CD14-positive monocyte (primary cell): ENCODE data around the gene PDE4B. TPM values are rescaled to one million over a fixed set of nuclear protein-coding genes. Genes with fewer than 3 reads are reported as not detected.

ENCODE experiments used
- DNase-seq, 3 donors: peaks; one replicate each; pipeline ENCODE4 v3.0.0-alpha.2; 2011 to 2022
- H2AFZ ChIP-seq: 2 replicates; pipeline ENCODE4 v1.6.0; 2012; ENCODE audit warnings: mild to moderate bottlenecking, low read depth, low read length, inconsistent platforms; ENCODE audit not compliant: insufficient read depth, poor library complexity, severe bottlenecking
- H3K27ac ChIP-seq, 2 donors: 1 replicate in 1 of 2; 2 replicates in 1 of 2; pipeline ENCODE4 v1.5.1; 2012 to 2013; ENCODE audit warnings: low read length in 2 of 2, control low read depth in 1 of 2, inconsistent platforms in 1 of 2, low read depth in 1 of 2, mild to moderate bottlenecking in 1 of 2
- H3K27me3 ChIP-seq, 2 donors: one replicate each; pipeline versions ENCODE4 v1.6.0 to v1.6.1; 2011 to 2013; ENCODE audit warnings: low read length in 2 of 2; ENCODE audit not compliant: control insufficient read depth in 2 of 2, insufficient read depth in 2 of 2
- H3K36me3 ChIP-seq, 2 donors: replicated peaks in 1 of 2; 1 replicate in 1 of 2; 2 replicates in 1 of 2; pipeline versions ENCODE4 v1.5.1 to v1.6.1; 2012 to 2013; ENCODE audit warnings: low read length in 2 of 2, control low read depth in 1 of 2, inconsistent platforms in 1 of 2, mild to moderate bottlenecking in 1 of 2; ENCODE audit not compliant: insufficient read depth in 2 of 2, control insufficient read depth in 1 of 2
- H3K4me1 ChIP-seq, 2 donors: 1 replicate in 1 of 2; 2 replicates in 1 of 2; pipeline versions ENCODE4 v1.5.1 to v1.6.1; 2012 to 2013; ENCODE audit warnings: low read length in 2 of 2, control low read depth in 1 of 2, inconsistent platforms in 1 of 2, mild to moderate bottlenecking in 1 of 2, moderate library complexity in 1 of 2; ENCODE audit not compliant: insufficient read depth in 2 of 2, control insufficient read depth in 1 of 2
- H3K4me2 ChIP-seq: replicated peaks from 2 replicates; pipeline ENCODE3; 2012; ENCODE audit warnings: low read length, moderate library complexity, mild to moderate bottlenecking; ENCODE audit not compliant: poor library complexity, severe bottlenecking; ENCODE audit errors: extremely low read depth
- H3K4me3 ChIP-seq, 3 experiments: fragments of 200-600 bp in 1 of 3; sonication (generic) in 1 of 3; replicated peaks in 1 of 3; 1 replicate in 2 of 3; 2 replicates in 1 of 3; pipeline ENCODE4 v1.5.1; 2011 to 2013; ENCODE audit warnings: low read length in 3 of 3, mild to moderate bottlenecking in 3 of 3, control low read depth in 2 of 3, low read depth in 2 of 3, inconsistent platforms in 1 of 3, moderate library complexity in 1 of 3
- H3K79me2 ChIP-seq: 2 replicates; pipeline ENCODE4 v1.6.0; 2012; ENCODE audit warnings: mild to moderate bottlenecking, control low read depth, inconsistent platforms, low read length, moderate library complexity; ENCODE audit not compliant: insufficient read depth
- H3K9ac ChIP-seq: 2 replicates; pipeline ENCODE4 v1.6.0; 2017; ENCODE audit warnings: low read length, mild to moderate bottlenecking; ENCODE audit not compliant: insufficient read depth, poor library complexity, severe bottlenecking
- H3K9me3 ChIP-seq, 2 donors: replicated peaks in 1 of 2; 1 replicate in 1 of 2; 2 replicates in 1 of 2; pipeline versions ENCODE4 v1.5.1 to v1.6.1; 2012 to 2013; ENCODE audit warnings: low read length in 2 of 2, control low read depth in 1 of 2; ENCODE audit not compliant: control insufficient read depth in 1 of 2, insufficient read depth in 1 of 2
- H4K20me1 ChIP-seq: 2 replicates; pipeline ENCODE4 v1.6.0; 2012; ENCODE audit warnings: mild to moderate bottlenecking, low read length, control low read depth, moderate library complexity; ENCODE audit not compliant: insufficient read depth
- H3K27ac Mint-ChIP-seq, 7 donors: one replicate each; pipeline ENCODE4 v1.8.0; 2020; ENCODE audit warnings: mild to moderate bottlenecking in 7 of 7, mixed read lengths in 7 of 7, moderate library complexity in 6 of 7, inconsistent platforms in 2 of 7
- H3K27me3 Mint-ChIP-seq, 3 donors: one replicate each; pipeline ENCODE4 v1.8.0; 2021 to 2022; ENCODE audit warnings: low read depth in 3 of 3, mild to moderate bottlenecking in 3 of 3, mixed read lengths in 3 of 3, moderate library complexity in 3 of 3, inconsistent platforms in 1 of 3
- H3K36me3 Mint-ChIP-seq, 2 donors: one replicate each; pipeline ENCODE4 v1.8.0; 2020; ENCODE audit warnings: mixed read lengths in 2 of 2, inconsistent platforms in 1 of 2, mild to moderate bottlenecking in 1 of 2
- H3K4me1 Mint-ChIP-seq: one replicate; pipeline ENCODE4 v1.8.0; 2020; ENCODE audit warnings: mild to moderate bottlenecking, mixed read lengths
- H3K4me3 Mint-ChIP-seq, 2 donors: one replicate each; pipeline ENCODE4 v1.8.0; 2020; ENCODE audit warnings: mild to moderate bottlenecking in 2 of 2, mixed read lengths in 2 of 2, moderate library complexity in 1 of 2
- H3K9me3 Mint-ChIP-seq, 7 donors: one replicate each; pipeline ENCODE4 v1.8.0; 2020 to 2022; ENCODE audit warnings: mixed read lengths in 7 of 7, mild to moderate bottlenecking in 6 of 7, moderate library complexity in 6 of 7, inconsistent platforms in 2 of 7
- CTCF ChIP-seq: fragments of 200-600 bp; IDR thresholded peaks from one replicate; pipeline ENCODE4 v1.8.0; 2022; ENCODE audit warnings: antibody characterized with exemption, mild to moderate bottlenecking
- intact Hi-C, 2 donors: fragments of 100-400 bp; cut with micrococcal nuclease; formaldehyde crosslinking; loops; one replicate each; pipeline versions ENCODE4 v1.15.0 to v1.15.1; 2023
- polyA plus RNA-seq, 3 donors: library from polyadenylated mRNA; depleted of rRNA in 1 of 3; unstranded in 2 of 3; stranded (reverse) in 1 of 3; fragments of 300-500 nt in 2 of 3; fragments of >200 nt in 1 of 3; fragmentation: Illumina TruSeq in 2 of 3; gene quantifications; 1 replicate in 2 of 3; 2 replicates in 1 of 3; pipeline ENCODE4 v1.2.3, GENCODE V29; 2012 to 2021

PDE4B gene
- polyA plus RNA-seq, 3 donors, result 17.2 to 52.8 (median 25.2) TPM

- Mint-ChIP-seq H3K27me3 (peaks cover 0 to 2% (median under 1%) of the 10 kb centered on the region in 3 donors), H3K4me1 (peaks cover 19% of the 10 kb centered on the region), H3K4me3 (peak overlapping the region in 1 of 2 donors; percentile 39)
These were observed 28.7 kb downstream of the PDE4B start for GRCh38 chr1:65821386-65821785.

GRCh38 chr1:65824103-65824502 lies 31.4 kb downstream of the PDE4B start:
- Mint-ChIP-seq H3K27me3 (peaks cover 0 to 3% (median 2%) of the 10 kb centered on the region in 3 donors), H3K4me1 (peaks cover 19% of the 10 kb centered on the region), H3K4me3 (no peak overlapping the region), H3K36me3 (no peaks in the 10 kb centered on the region), H3K27ac (no peak overlapping the region), H3K9me3 (peaks cover 0 to 3% (median 0%) of the 10 kb centered on the region in 7 donors)
- Histone ChIP-seq H3K9ac (no peak overlapping the region), H3K27me3 (no peaks in the 10 kb centered on the region), H3K27ac (no peak overlapping the region), H3K4me1 (peaks cover 13 to 20% of the 10 kb centered on the region in 2 donors), H3K36me3 (no peaks in the 10 kb centered on the region), H3K4me2 (no peak overlapping the region), H4K20me1 (no peaks in the 10 kb centered on the region), H3K79me2 (no peaks in the 10 kb centered on the region), H2AFZ (no peak overlapping the region), H3K4me3 (no peak overlapping the region), H3K9me3 (no peaks in the 10 kb centered on the region)
- no peak for TF ChIP-seq CTCF
- no peak for DNase-seq
- intact Hi-C loops, result no loop called here

More at GRCh38 chr1:65821386-65821785, 28.7 kb downstream of the PDE4B start:
- TF ChIP-seq CTCF, result no peak
- H3K36me3 Mint-ChIP-seq, result no peaks in the 10 kb centered on the region
- Histone ChIP-seq H3K27ac (peak overlapping the region in 1 of 2 donors; percentile 79), H3K79me2 (no peaks in the 10 kb centered on the region), H3K4me3 (peak overlapping the region in 1 of 3 experiments; percentile 22), H3K36me3 (no peaks in the 10 kb centered on the region), H3K4me2 (peak overlapping the region; percentile 19), H2AFZ (no peak overlapping the region), H3K27me3 (no peaks in the 10 kb centered on the region), H3K9me3 (no peaks in the 10 kb centered on the region), H3K9ac (no peak overlapping the region), H3K4me1 (peaks cover 13 to 20% of the 10 kb centered on the region in 2 donors), H4K20me1 (no peaks in the 10 kb centered on the region)
- peaks cover 0 to 3% (median 0%) of the 10 kb centered on the region in 7 donors for H3K9me3 Mint-ChIP-seq
- intact Hi-C loops, result no loop called here
- H3K27ac Mint-ChIP-seq, result peak overlapping the region; percentile 16 to 87 (median 72)
- DNase-seq, result peak; percentile 2 to 29 (median 7)
